Panc1 (cell line): Measurements from ENCODE around the gene A2ML1. TPM values are rescaled to one million over a fixed set of nuclear protein-coding genes. Genes with fewer than 3 reads are reported as not detected.

Experiments
- ATAC-seq: fragments of 200-7000 bp; cut with Tn5 transposase; 2 replicates; pipeline ENCODE4 v1.9.1; 2020; ENCODE audit warnings: mild to moderate bottlenecking, moderate library complexity
- BruUV-seq: library from RNA; stranded (reverse); fragments of 400-500 nt; replicated peaks from 2 replicates; lab custom pipeline; 2021; lab: Mats Ljungman, UMichigan
- CTCF ChIA-PET: fragments of 300-600 bp; sonication (Branson Sonifier 250); formaldehyde crosslinking; loops from one replicate; lab custom pipeline; 2022; ENCODE audit warnings: antibody characterized with exemption; lab: Charles Lee
- POLR2A ChIA-PET: fragments of 300-600 bp; sonication (Branson Sonifier 250); formaldehyde crosslinking; loops from one replicate; lab custom pipeline; 2022; ENCODE audit warnings: antibody characterized with exemption; lab: Charles Lee
- DNase-seq: peaks from one replicate; pipeline ENCODE4 v3.0.0-alpha.2; 2010; ENCODE audit warnings: low read depth, low spot score
- H3K27ac ChIP-seq: 2 replicates; pipeline ENCODE4 v1.5.1; 2011; ENCODE audit warnings: mild to moderate bottlenecking, low read length, inconsistent platforms
- H3K27me3 ChIP-seq: fragments of 200-500 bp; sonication (Bioruptor generic); 2 replicates; pipeline ENCODE4 v1.6.0; 2014; ENCODE audit warnings: low read length, inconsistent platforms; ENCODE audit not compliant: control insufficient read depth, insufficient read depth
- H3K36me3 ChIP-seq: fragments of 200-500 bp; sonication (Bioruptor generic); 2 replicates; pipeline ENCODE4 v1.5.1; 2014; ENCODE audit warnings: inconsistent platforms, mild to moderate bottlenecking, low read length, moderate library complexity; ENCODE audit not compliant: control insufficient read depth, insufficient read depth
- H3K4me1 ChIP-seq: 2 replicates; pipeline ENCODE4 v1.5.1; 2011; ENCODE audit warnings: inconsistent platforms, mild to moderate bottlenecking, low read length, moderate library complexity; ENCODE audit not compliant: control insufficient read depth, insufficient read depth
- H3K4me3 ChIP-seq, 2 experiments: 2 replicates each; pipeline ENCODE4 v1.5.1; 2011 to 2012; ENCODE audit warnings: low read depth in 2 of 2, low read length in 2 of 2, mild to moderate bottlenecking in 2 of 2, inconsistent platforms in 1 of 2, moderate library complexity in 1 of 2
- H3K9me3 ChIP-seq: fragments of 200-500 bp; sonication (Bioruptor generic); 2 replicates; pipeline ENCODE4 v1.5.1; 2014; ENCODE audit warnings: low read depth, mild to moderate bottlenecking, inconsistent platforms, low read length, moderate library complexity; ENCODE audit not compliant: control insufficient read depth, insufficient read depth
- CTCF ChIP-seq: fragments of 450-650 bp; IDR thresholded peaks from 2 replicates; pipeline ENCODE4 v1.5.1; 2017; ENCODE audit warnings: mild to moderate bottlenecking
- POLR2AphosphoS5 ChIP-seq: IDR thresholded peaks from 2 replicates; pipeline ENCODE4 v1.6.1; 2012; ENCODE audit warnings: mild to moderate bottlenecking, low read depth, low read length, moderate library complexity
- REST ChIP-seq, 2 experiments: IDR thresholded peaks; 2 replicates each; pipeline ENCODE4 v1.6.1; 2011 to 2012; ENCODE audit warnings: low read depth in 2 of 2, control low read depth in 1 of 2, low read length in 1 of 2, mild to moderate bottlenecking in 1 of 2, moderate library complexity in 1 of 2; ENCODE audit not compliant: insufficient read depth in 1 of 2
- SIN3A ChIP-seq: IDR thresholded peaks from 2 replicates; pipeline ENCODE4 v1.6.1; 2012; ENCODE audit warnings: low read depth, mild to moderate bottlenecking, low read length, moderate library complexity, borderline replicate concordance; ENCODE audit not compliant: insufficient read depth
- TCF7L2 ChIP-seq: IDR thresholded peaks from 2 replicates; pipeline ENCODE4 v1.6.1; 2011; ENCODE audit warnings: mild to moderate bottlenecking, low read depth, low read length, inconsistent platforms
- in situ Hi-C: cut with HindIII; loops from 2 replicates; pipeline ENCODE4 v1.10.0; 2016; ENCODE audit warnings: low sequenced_read_pairs, low pct_unique_long_range_greater_than_20kb
- intact Hi-C: fragments of 100-400 bp; cut with micrococcal nuclease; formaldehyde crosslinking; loops from one replicate; pipeline ENCODE4 v1.10.0; 2022; ENCODE audit not compliant: unreplicated experiment
- total RNA-seq: library from RNA; stranded (reverse); gene quantifications from one replicate; pipeline ENCODE4 v1.2.1, GENCODE V29; 2021; ENCODE audit not compliant: unreplicated experiment

The A2ML1 gene
- total RNA-seq, 1 experiment from 2014 or later, result not detected

- Histone ChIP-seq H3K4me1 (no peaks in the 10 kb centered on the region), H3K27me3 (no peaks in the 10 kb centered on the region; the same call in 1 of the 2 replicates), H3K9me3 (no peaks in the 10 kb centered on the region), H3K27ac (no peak overlapping the region), H3K4me3 (no peak overlapping the region), H3K36me3 (no peaks in the 10 kb centered on the region)
- POLR2A ChIA-PET, result no interaction called here
- TF ChIP-seq SIN3A (no peak), POLR2AphosphoS5 (no peak), CTCF (no peak), TCF7L2 (no peak), REST (IDR thresholded peaks at IDR 0.05; ENCODE audit: insufficient read depth in 1 of 2, low read depth in 2 of 2, low read length in 1 of 2) (no peak)
- CTCF ChIA-PET, result no interaction called here
- in situ Hi-C loops (no loop called here), intact Hi-C loops (no loop called here)
- DNase-seq (no peak), ATAC-seq (no peak)
- BruUV-seq, result no TSS peak
These were observed 14.9 kb downstream of the A2ML1 start for GRCh38 chr12:8837291-8837690.

- no TSS peak for BruUV-seq
- H3K4me1 ChIP-seq, result 0 out of 2 replicates have a peak, but pooled peaks cover 4% of the 10 kb centered on the region
- POLR2A ChIA-PET, result no interaction called here
- H3K9me3 ChIP-seq, result no peaks in the 10 kb centered on the region
- CTCF ChIA-PET, result no interaction called here
- ATAC-seq, result no peak
- H3K27me3 ChIP-seq, result no peaks in the 10 kb centered on the region; the same call in none of the 2 replicates
- in situ Hi-C loops (no loop called here), intact Hi-C loops (no loop called here)
- H3K4me3 ChIP-seq, result no peak overlapping the region
- no peaks in the 10 kb centered on the region for H3K36me3 ChIP-seq
- H3K27ac ChIP-seq, result no peak overlapping the region
- TF ChIP-seq SIN3A (no peak), POLR2AphosphoS5 (no peak), TCF7L2 (no peak), CTCF (no peak), REST (IDR thresholded peaks at IDR 0.05; ENCODE audit: insufficient read depth in 1 of 2, low read depth in 2 of 2, low read length in 1 of 2) (no peak)
- DNase-seq, result no peak
These were observed 17.9 kb downstream of the A2ML1 start for GRCh38 chr12:8840321-8840720.
